GM20000 (cell line): ENCODE measurements around the gene FBXW10.
"Not testable (repeated sequence)": the region's sequence is repeated elsewhere in the genome, so short reads cannot be mapped to it uniquely, and the experiment has no call there.

Experiments
- DNase-seq: peaks from one replicate; pipeline ENCODE4 v3.0.0; 2012; ENCODE audit warnings: low spot score
- CTCF ChIP-seq: IDR thresholded peaks from 2 replicates; pipeline ENCODE4 v1.5.1; 2012; ENCODE audit warnings: mild to moderate bottlenecking, control low read depth; ENCODE audit errors: extremely low read depth, missing control alignments

FBXW10 gene

GRCh38 chr17:18750242-18750641 is 6.4 kb downstream of the FBXW10 start:
- DNase-seq: not testable (repeated sequence)

DNA sequence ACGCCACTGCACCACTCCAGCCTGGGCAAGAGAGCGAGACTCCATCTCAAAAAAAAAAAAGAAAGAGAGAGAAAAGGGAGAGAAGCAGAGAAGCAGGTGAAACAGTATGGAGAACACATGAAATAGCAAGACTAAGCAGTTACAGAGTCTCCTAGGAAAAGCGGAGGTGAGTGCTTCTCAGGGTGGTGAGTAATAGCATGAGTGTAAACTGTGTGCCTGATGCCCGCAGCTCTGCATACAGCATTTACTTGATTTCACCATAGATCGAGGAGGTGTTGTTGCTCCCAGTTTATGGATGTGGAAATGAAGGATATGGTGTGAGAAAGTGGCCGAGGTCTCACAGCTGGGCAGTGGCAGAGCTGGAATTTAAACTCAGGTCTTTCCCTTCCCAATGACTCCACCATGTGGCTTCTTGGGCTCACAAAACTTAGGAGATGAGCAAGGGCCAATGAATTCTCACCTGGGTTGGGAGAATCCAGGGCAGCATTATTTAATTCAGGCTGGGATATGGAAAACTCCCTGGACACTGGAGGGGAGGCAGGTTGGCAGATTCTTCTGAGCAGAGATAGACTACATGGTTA is 10.1 kb downstream of the FBXW10 start:
- DNase-seq: not testable (repeated sequence)

GRCh38 chr17:18755969-18756368 is 12.1 kb downstream of the FBXW10 start:
- not testable (repeated sequence) for DNase-seq

GRCh38 chr17:18757368-18758044 is 13.7 kb downstream of the FBXW10 start:
- DNase-seq: not testable (repeated sequence)

GRCh38 chr17:18758344-18758743 is 14.5 kb downstream of the FBXW10 start:
- not testable (repeated sequence) for DNase-seq

- DNase-seq: not testable (repeated sequence)
These were observed 16.4 kb downstream of the FBXW10 start for GRCh38 chr17:18760221-18760620.

- not testable (repeated sequence) for DNase-seq
These were observed 26.7 kb downstream of the FBXW10 start for GRCh38 chr17:18770572-18770971.

GRCh38 chr17:18771066-18771465 is 27.2 kb downstream of the FBXW10 start:
- not testable (repeated sequence) for DNase-seq

DNA sequence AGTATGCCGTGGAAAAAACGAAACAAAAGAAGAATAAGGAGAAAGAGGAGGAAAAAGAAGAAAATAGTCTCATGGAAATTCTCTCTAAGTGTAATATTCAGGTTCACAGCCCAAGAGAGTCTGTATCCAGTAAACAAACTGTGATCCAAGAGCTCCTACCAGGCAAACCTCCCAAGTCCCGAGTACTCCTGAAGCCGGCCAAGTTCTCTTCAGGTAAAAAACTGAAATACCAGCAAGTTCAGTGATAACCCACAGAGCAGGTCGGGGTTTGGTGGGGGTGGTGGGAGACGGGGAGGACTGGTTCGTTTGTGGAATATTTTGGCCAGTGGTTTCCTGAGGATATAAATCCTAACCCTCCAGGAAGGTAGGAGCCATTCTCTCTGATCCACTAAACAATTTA is 28.6 kb downstream of the FBXW10 start:
- DNase-seq: no peak
- no peak for TF ChIP-seq CTCF

GRCh38 chr17:18780991-18781718 is 37.3 kb downstream of the FBXW10 start, which contains the start of gene TVP23B:
TVP23B (plus strand) TSS chr17:18781183; CDS start chr17:18781294, 111 bp downstream.
- peak; percentile 82 for DNase-seq

GRCh38 chr17:18781805-18782204 is 38.0 kb downstream of the FBXW10 start:
- DNase-seq: not testable (repeated sequence)

DNA sequence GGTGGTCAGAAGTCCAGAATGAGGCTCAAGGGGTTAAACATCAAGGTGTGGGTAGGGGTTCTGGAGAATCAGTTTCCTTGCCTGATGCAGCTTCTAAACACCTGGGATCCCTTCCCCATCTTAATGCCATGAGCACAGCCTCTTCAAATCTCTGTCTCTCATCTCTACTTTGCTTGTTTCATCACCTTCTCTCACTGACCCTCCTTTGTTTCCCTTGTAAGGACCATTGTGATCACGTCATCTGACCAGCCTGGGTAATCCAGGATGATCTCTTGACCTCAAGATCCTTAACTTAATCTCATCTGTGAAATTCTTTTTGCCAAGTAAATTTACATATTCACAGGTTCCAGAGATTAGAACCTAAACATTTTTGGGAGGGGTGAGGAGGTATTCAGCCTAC is 42.1 kb downstream of the FBXW10 start:
- not testable (repeated sequence) for DNase-seq

GRCh38 chr17:18786890-18787289 is 43.0 kb downstream of the FBXW10 start:
- DNase-seq: not testable (repeated sequence)

GRCh38 chr17:18791402-18791801 is 47.5 kb downstream of the FBXW10 start:
- DNase-seq: not testable (repeated sequence)

DNA sequence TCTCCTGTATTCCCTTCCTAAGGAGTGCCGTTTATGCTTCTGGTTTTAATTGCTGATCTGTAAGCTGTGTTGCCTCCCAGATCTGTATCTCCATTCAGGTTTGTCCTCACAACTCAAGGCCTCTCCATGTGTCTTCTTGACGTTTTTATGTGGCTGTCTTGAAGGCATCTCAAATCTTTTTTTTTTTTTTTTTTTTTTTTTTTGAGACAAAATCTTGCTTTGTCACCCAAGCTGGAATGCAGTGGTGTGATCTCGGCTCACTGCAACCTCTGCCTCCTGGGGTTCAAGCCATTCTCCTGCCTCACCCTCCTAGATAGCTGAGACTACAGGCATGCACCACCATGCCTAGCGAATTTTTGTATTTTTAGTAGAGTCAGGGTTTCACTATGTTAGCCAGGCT is 51.0 kb downstream of the FBXW10 start:
- not testable (repeated sequence) for DNase-seq

- not testable (repeated sequence) for DNase-seq
These were observed 53.0 kb downstream of the FBXW10 start for GRCh38 chr17:18796887-18797286.

- DNase-seq: not testable (repeated sequence)
These were observed 59.8 kb downstream of the FBXW10 start for GRCh38 chr17:18803458-18804245.

GRCh38 chr17:18815924-18816323 is 72.1 kb downstream of the FBXW10 start:
- DNase-seq: not testable (repeated sequence)
